RWPE1 (cell line): Measurements from ENCODE around the gene NOX5.

Source experiments
- CTCF ChIA-PET: fragments of 350-600 bp; sonication (Branson Sonifier 250); formaldehyde crosslinking; extraction: SDS; loops from one replicate; lab custom pipeline; 2021; lab: Yijun Ruan, JAX
- POLR2A ChIA-PET: fragments of 400-600 bp; formaldehyde crosslinking; extraction: SDS; loops from one replicate; lab custom pipeline; 2020; ENCODE audit warnings: antibody characterized with exemption; ENCODE audit not compliant: low non-redundant PET; lab: Yijun Ruan, JAX
- DNase-seq: peaks from one replicate; pipeline ENCODE4 v3.0.0; 2012; ENCODE audit warnings: low spot score
- H3K27ac ChIP-seq: fragments of 450-650 bp; 2 replicates; pipeline ENCODE4 v1.5.1; 2017
- CTCF ChIP-seq: fragments of 450-650 bp; conservative IDR thresholded peaks from 2 replicates; pipeline ENCODE4 v1.5.1; 2017; ENCODE audit warnings: low read depth, mild to moderate bottlenecking

Gene NOX5

GRCh38 chr15:69025320-69025719, 10.8 kb downstream of the NOX5 start:
- H3K27ac ChIP-seq: no peak overlapping the region
- POLR2A ChIA-PET: no interaction called here
- no peak for DNase-seq
- CTCF ChIA-PET: interaction anchor here (0.6 kb wide), 2 partner anchors 109 to 244 kb away, joined by 4 to 7 read pairs; no protein-coding TSS in a partner anchor
- TF ChIP-seq CTCF: no peak

DNA sequence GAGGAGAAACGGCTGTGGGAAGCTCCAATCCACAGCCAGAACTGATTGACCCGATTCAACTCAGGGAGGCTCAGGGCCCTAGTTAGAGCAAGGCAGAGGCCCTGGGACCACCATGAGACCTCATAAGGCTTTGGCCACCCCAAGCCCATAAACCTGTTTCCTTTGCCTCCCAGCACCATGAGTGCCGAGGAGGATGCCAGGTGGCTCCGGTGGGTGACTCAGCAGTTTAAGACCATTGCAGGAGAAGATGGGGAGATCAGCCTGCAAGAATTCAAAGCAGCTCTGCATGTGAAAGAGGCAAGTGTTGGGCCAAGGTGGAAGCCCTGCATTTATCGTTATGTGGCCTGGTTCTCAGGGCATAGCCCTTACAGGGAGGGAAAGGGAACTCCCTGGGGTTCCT, 11.9 kb downstream of the NOX5 start:
- H3K27ac ChIP-seq: no peak overlapping the region
- POLR2A ChIA-PET: no interaction called here
- no peak for DNase-seq
- CTCF ChIA-PET: interaction anchor here (0.6 kb wide), 1 partner anchor 61 kb away, joined by 3 read pairs; no protein-coding TSS in a partner anchor
- no peak for TF ChIP-seq CTCF

DNA sequence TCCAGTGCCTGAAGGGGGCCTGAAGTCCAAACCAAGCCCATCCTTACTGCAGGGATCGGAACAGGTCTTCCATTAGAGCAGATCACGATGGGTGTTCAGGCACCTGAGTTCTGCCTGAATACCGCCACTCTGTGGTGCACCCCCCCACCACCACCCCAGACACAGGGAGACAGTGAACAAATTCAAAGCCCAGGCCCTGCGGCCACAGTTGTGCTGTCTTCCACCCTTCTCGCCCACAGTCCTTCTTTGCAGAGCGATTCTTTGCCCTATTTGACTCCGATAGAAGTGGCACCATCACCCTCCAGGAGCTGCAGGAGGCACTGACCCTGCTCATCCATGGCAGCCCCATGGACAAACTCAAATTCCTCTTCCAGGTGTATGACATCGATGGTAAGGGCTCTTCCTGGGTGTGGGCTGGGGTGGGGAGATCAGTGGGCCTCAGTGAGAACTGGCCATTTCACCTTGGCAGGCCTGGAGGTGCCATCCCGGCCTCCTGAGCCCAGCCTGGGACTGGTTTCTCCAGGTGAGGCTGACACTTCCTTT, 13.6 kb downstream of the NOX5 start:
- CTCF ChIA-PET: no interaction called here
- no peak for DNase-seq
- H3K27ac ChIP-seq: no peak overlapping the region

GRCh38 chr15:69031013-69032001, 16.8 kb downstream of the NOX5 start:
- H3K27ac ChIP-seq: no peak overlapping the region
- ChIA-PET POLR2A (no interaction called here), CTCF (interaction anchor here (0.5 to 1.4 kb wide), 6 partner anchors 10 to 428 kb away, joined by 3 to 5 read pairs (median 4); no protein-coding TSS in a partner anchor)
- TF ChIP-seq CTCF: no peak; the same call in 1 of the 2 replicates
- DNase-seq: no peak

More for the DNA sequence above, 13.6 kb downstream of the NOX5 start:
- POLR2A ChIA-PET: no interaction called here
- no peak for TF ChIP-seq CTCF

DNA sequence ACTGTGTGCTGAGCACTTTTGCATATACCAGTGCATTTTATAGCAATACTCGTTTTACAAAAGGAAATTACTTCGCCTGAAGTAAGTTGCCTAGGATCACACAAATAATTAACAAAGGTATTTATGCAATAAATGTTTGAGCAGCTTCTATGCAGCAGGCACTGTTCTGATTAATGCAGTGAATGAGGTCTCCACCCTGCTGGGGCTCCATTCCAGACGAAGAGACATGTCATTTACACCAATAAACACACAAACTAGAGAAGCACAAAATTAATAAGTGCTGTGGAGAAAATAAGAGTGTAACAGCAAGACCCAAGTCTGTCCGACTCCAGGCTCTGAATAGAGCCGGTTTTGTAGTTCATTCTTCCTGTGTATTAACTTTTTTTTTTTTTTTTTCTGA, 17.5 kb downstream of the NOX5 start:
- ChIA-PET POLR2A (no interaction called here), CTCF (interaction anchor here (0.6 to 1.4 kb wide), 4 partner anchors 9 to 335 kb away, joined by 3 to 5 read pairs (median 4); no protein-coding TSS in a partner anchor)
- H3K27ac ChIP-seq: no peak overlapping the region
- no peak for DNase-seq
- no peak for TF ChIP-seq CTCF

DNA sequence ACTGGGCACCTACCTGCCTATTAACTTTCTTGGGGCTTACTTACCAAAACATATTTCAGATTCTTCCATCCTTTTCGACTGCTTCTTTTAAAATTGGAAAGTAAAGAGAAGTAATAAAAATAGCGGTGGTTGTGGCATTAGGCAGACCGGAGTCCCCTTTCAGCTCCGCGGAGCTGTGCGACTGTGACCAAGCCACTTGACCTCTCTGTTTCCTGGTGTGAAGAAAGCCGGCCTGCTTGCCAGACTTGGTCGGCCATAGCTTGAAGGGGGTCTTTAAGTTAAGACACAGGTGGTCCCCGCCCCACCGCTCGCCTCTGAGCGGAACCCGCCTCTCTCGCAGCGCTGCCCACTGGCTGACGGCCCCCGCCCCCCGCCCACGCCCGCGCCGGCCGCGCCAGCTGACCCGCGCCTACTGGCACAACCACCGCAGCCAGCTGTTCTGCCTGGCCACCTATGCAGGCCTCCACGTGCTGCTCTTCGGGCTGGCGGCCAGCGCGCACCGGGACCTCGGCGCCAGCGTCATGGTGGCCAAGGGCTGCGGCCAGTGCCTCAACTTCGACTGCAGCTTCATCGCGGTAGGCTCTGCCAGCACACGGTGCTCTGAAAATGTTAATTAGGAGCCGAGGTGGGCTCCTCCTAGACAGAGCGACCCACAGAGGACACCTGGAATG, 18.3 kb downstream of the NOX5 start:
- no peak for TF ChIP-seq CTCF
- CTCF ChIA-PET: interaction anchor here (1.1 kb wide), 1 partner anchor 313 kb away, joined by 4 read pairs; no protein-coding TSS in a partner anchor
- no peak for DNase-seq
- POLR2A ChIA-PET: no interaction called here
- H3K27ac ChIP-seq: no peak overlapping the region
